HEK293 (cell line): ENCODE data around the gene C14orf119.

Source experiments
- CTCF ChIP-seq: fragments of 450-650 bp; formaldehyde crosslinking; IDR thresholded peaks from 2 replicates; pipeline ENCODE4 v1.5.1; 2016; ENCODE audit warnings: missing biosample characterization, missing genetic modification characterization
- ZNF473 ChIP-seq: fragments of 450-650 bp; formaldehyde crosslinking; IDR thresholded peaks from 2 replicates; pipeline ENCODE4 v1.5.1; 2017; ENCODE audit warnings: missing biosample characterization, missing genetic modification characterization
- ZNF670 ChIP-seq: fragments of 450-650 bp; formaldehyde crosslinking; IDR thresholded peaks from 2 replicates; pipeline ENCODE4 v1.5.1; 2016; ENCODE audit warnings: missing biosample characterization, missing genetic modification characterization, low read depth

- TF ChIP-seq CTCF (tag by site-specific recombination) (no peak), ZNF473 (no peak), ZNF670 (tag by site-specific recombination) (no peak)
Observed at GRCh38 chr14:23136566-23137133, 41.3 kb downstream of the C14orf119 start.
